Fibroblast of skin of right biceps (primary cell): Measurements from ENCODE around the gene GLIS1.
A peak's percentile ranks its signal among the peaks of the same experiment; 100 is the strongest.

ENCODE experiments used
- DNase-seq: peaks from one replicate; pipeline ENCODE4 v3.0.0-alpha.2; 2013

The GLIS1 gene

DNA sequence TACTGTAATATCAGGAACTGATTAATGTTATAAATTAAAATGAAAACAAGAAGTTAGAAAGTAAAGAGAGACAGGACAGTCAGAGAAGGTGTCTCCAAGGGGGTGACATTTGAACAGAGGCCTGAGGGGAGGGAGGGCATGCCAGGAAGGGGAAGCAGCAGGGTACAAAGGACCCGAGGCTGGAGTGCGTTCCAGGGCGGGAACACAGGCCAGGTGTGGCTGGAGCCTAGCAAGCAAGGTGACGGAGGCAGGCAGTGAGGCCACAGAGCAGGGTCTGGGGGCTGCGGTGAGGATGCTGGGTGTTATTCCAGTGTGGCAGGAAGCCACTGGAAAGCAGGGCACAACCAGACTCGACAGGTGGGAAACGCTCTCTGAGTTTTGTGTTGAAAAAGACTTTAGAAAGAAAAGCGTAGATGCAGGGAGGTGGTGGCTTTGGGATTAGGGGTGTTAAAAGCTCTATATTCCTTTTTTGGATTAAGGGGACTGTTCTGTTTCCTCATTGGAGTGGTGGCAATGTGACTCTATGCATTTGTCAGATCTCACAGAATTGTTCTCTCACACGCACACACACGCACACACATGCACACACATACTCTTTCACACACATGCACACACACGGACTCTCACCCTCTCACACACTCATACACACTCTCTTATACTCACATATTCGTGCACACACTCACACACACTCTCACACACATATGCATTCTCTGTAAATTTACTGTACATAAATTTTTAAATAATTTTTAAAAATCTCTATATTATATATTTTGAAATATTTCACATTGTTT, 124.5 kb downstream of the GLIS1 start:
- no peak for DNase-seq

DNA sequence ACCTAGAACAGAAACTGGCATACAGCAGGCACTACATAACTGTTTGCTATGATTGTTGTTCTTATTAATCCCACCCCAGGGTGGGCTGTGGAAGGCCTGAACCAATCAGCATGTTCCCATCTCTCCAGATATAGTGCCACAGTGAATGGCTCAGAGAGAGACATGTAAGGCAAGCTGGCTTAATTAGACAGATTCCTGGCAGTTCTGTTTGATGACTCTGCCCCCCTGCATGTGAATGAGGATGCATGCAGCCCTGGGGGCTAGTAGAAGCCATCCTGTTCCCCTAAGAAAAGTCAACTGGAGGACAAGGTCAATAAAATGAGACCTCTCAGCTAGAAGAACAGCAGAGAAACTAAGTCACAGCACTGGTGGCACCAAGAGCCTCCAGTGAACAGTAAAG, 130.3 kb downstream of the GLIS1 start:
- peak; percentile 8 for DNase-seq

DNA sequence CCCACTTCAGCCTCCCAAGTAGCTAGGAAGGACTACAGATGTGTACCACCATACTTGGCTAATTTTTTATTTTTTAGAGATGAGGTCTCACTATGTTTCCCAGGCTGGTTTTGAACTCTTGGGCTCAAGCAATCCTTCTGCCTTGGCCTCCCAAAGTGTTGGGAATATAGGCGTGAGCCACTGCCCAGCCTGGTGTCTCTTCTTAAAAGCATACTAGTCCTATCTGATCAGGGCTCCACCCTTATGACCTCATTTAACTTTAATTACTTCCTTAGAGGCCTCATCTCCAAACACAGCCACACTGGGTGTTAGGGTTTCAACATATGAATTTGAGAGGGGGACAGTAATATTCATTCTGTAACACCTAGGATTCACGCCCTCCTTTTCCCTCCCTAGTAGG, 130.9 kb downstream of the GLIS1 start:
- DNase-seq: no peak

DNA sequence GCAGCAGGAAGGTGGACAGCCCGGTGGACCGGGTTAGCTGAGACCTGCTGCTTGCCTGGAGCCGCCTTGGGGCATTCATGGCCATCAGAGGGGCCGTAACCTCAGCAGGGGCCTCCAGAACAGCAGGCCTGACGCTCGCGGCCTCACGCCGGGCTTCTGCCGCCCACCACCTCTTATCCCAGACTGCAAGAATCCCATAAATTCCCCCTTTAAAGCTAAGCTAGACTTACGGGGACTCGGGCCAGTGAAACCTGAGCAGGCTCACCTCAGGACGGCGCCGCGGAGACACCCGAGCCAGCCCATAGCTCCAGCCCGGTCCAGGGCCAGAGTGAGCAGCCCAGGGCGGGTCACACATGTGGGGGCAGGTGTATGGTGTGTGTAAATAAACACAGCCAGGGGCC, 132.3 kb downstream of the GLIS1 start:
- no peak for DNase-seq

DNA sequence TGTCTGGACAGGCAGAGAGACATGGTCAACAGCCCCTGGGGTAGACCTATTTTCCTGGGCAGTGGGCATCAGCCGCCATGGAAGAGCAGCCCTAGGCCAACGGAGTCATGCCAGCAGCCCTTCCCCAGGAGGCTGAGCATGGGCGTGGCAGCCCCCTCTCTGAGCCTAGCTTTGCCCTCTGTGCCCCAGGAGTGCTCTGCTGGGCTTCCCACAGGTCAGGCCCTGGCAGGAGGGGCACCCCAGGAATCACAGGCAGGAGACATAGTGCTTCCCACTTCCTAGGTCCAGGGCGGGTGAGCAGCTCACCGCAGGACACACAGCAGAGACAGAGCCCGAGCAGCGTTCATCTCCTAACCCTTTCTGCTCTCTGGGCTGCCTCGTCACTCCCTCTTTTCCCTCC, 132.8 kb downstream of the GLIS1 start:
- no peak for DNase-seq

DNA sequence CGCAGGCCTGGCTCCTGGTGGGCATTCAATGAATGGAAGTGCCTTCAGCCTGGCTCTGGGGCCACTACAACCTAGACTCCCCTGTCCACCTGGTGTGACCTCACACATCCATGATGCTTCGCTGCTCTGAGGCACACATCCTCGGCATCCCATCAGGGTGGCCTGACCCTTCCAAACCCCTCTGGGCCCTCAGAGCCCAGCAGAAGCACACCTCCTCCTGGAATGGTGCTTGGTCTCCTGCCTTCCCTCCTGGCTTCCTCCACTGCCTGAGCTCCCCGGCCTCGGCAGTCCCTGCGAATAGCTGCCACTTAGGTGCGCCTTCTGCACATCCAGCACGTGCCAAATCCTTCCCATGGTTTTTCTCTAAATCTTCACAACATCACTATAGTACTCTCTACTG, 133.8 kb downstream of the GLIS1 start:
- no peak for DNase-seq

DNA sequence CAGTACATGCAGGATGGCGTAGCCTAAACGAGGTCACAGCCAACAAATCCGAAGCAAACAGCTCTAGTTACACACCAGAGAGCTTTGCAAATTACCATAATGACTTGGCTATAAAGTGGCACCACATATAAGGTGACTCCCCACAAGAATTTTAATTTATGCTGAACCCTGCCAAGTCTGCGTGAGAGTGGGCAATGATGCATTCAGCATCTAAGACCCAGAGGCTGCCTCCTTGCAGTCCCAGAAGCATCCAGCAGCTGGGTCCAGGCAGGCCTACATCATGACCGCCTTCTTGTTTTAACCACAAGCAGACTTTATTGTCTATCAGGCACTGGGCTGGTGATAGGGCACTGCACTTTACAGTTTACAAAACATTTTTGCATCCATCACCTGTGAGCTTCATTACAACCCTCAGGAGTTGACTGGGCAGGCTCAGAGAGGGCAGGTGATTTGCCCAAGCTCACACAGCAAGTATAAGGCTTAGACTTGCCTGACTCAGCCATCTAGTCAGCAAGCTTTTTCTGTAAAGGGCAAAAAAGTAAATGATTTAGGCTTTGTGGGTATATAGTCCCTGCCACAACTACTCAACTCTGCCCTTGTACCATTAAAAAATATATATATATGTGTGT, 134.6 kb downstream of the GLIS1 start:
- peak; percentile 9 for DNase-seq

DNA sequence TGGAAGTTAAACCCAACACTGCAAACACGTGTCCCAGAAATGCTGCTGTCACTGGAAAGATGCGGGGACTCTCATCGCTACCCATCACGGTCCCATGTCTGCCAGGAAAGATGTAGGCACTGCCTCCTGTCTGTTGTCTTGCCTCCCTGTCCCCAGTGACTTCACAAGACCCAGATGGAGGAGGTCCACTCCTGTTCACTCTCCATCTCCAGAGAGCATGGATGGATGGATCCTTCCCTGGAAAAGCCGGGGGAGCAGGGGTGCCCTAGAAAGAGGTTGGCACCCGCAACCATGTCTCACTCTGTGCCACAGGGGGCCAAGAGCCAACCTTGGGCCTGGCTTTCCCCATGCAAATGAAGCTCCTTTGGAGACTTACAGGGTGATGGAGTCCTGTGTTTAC, 135.5 kb downstream of the GLIS1 start:
- DNase-seq: no peak

DNA sequence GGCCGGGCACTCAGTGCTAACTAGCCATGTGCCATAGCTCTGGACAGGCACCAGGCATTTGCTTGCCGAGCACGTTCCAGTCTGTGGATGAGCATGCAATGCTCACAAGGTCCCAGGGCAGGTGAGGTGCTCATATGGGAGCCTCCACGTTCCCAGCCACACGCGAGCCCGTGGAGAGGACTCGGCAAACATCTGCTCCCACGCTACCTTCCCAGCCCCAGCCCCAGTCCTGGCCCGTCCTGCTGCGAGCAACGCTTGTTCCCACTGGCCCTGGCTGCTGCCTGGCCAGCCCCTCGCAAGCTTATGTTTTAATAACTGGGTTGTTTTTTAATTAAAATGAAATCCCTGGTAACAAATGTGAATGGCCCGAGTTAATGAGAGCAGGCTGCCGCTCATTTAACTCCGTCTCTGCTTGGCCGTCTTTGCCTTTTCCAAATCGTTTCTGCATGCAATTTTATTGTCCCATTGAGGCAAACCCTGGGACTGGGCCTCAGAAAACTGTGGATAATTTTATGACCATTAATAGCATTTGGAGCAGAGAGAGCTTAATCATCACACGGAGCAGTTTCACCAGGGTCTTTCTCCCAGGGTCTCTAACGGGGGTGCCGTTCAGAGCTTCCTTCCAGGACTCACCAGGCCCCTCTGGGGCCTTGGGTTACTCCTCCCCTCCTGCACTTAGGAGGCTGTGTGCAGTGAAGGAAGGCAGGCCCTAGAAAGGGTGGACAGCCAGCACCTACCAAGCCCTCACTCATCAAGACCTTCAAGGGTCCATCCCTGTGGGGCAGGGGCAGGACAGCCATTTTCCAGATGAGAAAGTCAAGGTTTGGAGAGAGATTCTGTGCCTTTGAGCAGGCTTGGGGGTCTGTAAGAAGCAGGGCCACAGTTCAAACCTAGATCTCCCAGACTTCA, 136.8 kb downstream of the GLIS1 start:
- no peak for DNase-seq

DNA sequence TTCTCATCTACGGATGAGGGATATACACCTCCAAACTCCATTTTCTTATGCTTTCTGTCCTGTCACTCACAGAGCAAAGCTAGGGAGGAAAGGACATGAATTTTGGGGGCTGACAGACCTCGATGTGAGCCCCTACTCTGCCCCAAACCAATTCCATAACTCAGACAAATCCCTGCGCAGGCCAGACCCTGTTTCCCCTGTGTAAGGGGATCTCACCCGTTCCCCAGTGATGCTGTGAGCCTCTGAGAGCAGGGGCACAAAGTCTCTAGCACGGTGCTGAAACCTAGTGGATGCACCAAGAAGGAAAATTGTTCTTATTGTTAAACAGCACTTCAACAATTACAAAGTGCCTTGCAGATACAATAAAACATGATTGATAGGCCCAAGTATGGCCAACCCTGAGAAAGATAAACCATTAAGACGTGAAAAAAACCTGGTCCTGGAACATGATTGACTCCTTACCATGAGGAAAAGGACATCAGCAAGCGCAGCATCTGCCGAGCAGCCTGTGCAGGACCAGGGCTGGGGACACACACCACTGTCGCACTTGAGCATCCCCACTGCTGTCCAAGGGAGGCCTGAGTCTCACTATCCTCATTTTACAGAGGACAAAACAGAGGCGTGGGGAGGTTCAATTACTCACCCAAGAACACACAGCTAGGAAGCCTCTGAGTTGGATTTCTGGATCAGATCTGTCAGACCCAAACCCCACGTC, 137.8 kb downstream of the GLIS1 start:
- DNase-seq: no peak

DNA sequence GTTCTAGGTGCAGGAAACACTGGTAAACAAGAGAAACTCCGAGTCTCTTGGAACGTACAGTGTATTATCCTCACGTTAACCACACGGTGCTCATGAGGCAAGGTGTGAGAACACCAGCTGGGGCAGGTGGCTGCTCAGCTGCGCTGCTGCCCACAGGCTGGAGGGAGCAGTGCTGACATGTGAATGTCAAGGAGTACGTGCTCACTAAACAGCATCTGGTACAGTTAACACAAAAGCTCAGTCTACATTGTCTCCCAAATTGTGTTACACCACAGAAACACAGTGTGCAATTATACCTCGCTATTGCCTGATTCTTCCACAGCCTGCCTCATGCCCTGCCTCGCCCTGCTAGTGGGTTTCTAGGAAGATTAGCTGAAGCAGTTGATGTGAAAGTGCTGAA, 138.4 kb downstream of the GLIS1 start:
- no peak for DNase-seq

DNA sequence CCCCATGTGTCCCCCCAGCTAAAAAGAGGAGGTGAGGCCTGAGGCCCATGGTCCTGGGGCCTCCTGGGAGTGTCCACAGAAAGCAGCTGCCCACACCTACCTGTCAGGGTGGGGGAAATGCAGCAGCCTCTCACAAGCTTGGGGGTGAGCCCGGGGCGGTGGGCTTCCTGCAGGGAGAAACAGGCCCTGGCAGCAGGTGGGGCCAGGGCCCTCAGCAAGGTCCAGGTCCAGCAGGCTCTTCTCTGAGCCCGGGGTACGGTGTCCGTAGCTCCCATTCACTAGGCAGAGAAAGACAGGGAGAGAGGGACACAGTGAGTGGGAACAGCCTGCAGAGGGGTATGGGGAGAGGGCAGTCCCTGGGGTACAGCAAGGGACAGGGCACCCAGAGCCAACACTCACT, 139.0 kb downstream of the GLIS1 start:
- no peak for DNase-seq

DNA sequence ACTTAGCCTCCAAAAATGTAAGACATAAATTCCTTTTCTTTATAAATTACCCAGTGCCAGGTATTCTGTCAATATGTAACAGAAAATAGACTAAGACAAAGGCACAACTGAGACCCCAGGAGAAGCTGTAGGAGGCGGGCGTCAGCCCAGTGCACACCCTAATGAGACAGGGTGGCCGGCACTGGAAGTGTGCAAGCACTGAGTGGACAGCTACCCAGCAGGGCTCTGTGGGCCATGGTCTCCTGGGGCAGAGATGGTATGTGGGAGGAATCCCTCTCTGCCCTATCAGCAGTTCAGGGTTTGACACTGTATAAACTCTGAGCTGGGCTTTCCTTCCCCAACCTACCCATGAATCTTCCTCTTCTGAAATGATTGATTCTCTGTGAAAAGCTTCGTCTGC, 139.5 kb downstream of the GLIS1 start:
- DNase-seq: no peak

DNA sequence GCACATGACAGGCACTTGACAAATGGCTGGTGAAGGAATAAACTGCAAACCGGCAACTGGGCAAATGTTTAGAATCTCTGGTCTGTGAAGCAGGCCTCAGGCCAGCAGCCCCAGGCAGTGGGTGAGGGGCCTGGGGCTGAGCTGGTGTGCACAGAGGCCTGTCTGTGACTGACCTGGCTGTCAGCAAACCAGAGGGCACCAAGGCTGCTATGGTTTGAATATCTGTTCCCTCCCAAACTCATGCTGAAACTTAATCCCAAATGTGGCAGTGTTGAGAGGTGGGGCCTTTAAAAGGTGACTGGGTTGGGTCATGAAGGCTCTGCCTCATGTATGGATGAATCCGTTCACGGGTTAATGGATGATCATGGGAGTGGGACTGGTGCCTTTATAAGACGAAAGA, 140.0 kb downstream of the GLIS1 start:
- DNase-seq: no peak

DNA sequence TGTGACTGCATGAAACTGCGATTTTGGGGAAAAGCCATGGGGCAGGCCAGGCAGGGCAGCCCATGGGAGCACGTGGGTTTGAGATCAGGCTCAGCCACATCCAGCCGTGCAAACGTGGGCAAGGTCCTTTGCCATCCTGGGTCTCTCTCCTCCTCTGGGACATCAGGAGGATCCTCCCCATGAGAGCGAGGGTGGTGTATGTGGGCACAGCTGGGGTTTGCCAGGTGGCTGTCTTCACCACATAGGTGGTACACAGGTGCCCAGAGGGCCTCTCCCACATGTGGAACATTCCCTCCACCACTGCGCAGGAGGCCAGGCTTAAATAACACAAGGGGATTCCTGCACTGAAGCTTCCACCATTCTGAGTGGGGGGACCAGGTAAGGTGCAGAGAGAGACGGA, 143.1 kb downstream of the GLIS1 start:
- no peak for DNase-seq

DNA sequence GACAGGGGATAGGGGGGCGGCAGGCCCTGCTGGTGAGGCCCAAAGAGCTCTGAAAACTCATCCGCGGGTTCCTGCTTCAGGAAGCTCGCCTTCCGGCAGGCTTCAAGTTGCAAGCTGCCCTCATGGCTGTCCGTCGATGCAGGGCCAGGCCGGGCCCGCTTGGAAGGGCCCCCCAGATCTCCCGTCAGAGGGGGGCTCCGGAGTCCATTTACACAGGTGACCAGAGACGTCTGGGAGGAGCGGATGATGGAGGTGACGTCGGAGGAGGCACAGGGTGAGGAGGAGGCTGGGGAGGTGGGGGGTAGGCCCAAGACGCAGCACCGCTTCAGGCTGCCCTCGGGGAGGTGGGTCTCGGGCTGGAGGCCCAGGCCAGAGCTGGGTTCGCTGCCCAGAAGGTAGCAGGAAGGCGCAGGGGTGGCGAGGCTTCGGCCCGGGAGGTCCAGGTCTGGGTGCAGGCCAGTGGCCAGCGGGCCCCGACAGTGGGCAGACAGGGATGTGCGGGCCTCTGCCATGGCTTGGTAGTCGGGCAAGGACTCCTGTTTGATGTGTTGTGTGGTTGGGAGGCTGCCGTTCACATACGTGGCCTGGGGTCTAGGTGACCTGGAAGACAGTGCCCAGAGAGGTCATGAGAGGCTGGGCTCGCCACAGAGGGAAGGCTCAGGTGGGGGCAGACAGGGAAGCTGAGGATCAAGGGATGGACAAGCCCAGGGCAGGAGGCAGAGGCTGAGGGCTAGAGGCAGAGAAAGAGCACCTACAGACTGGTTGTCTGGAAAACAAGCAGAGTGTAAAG, 144.4 kb downstream of the GLIS1 start:
- no peak for DNase-seq

DNA sequence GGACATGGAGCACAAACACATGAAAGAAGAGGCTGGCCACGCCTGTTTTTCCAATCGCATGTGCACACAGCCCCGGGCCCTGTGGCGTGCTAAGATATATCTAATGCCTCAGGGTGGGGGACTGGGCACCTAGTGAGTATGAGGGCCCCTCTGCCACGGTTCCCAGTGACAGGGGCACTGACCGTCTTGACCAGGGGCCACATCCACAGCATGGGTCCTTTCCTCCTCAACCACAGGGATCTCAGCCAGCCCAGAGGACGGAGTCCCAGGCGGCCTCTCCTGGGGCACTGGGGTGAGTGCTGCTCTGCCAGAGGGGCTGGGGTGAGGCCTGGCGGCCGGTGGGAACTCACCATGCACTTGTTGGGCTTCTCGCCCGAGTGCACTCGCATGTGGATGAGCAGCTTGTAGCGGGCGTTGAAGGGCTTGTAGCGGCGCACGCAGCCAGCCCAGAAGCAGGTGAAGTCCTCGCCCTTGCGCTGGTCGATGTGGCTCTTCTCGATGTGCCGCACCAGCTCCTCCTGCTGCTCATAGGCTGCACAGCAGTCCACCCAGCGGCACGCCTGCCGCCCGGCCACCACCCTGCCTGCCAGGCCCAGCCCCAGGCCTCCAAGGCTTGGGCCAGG, 145.1 kb downstream of the GLIS1 start:
- no peak for DNase-seq

DNA sequence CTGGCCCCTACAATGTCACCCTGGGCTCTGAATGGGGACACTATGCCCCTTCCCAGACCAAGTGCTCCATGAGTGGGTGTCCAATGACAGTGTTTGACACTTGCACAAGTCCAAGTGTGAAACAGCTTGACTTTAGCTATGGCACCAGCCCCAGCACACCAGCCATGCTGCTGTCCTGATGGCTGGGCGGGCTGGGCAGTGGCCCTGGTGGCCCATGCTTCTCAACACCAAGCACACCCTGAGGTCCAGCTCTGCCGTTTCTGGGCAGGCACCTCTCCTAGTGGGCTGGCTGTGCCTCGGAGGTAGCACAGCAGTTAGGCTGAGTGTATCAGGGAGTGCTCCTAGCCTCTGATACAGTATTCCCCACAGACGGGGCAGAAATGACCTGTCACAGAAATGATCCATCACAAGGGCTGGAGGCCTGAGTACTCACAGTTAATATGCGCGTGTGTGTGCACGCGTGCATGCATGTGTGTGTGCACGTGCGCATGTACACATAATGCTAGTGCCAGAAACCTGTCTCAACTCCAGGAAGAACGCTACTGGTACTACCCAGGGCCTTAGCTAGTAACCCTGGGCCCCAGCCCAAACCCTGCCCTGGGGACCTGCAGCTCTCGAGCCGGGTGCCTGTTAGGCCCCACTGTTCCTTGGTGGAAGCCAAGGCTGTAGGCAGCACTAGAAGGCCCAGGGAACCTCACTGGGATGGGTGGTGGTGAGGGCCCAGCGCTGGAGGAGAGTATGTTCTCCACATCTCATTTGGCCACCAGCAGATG, 145.8 kb downstream of the GLIS1 start:
- no peak for DNase-seq

DNA sequence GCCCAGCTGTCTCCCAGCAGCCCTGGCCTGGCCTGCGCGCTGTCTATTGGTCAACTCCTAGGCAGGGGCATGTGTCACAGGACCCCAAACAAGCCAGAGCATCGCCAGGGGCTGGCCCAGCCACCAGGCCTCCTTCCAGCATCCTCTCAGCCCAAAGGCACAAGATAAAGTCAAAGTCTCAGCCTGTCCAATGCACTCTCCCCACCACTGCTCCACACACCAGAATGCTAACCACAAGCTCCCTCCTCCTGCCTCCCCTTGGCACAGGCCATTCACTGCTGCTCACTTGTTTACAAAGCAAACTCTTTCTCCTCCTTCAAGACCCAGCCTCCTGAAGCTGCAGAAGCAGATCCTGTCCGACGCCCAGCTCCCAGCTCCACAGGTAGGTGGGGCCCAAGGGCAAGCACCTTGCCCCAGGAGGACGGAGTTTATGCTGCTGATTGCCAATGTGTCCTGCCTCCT, 146.4 kb downstream of the GLIS1 start:
- DNase-seq: peak; percentile 35

DNA sequence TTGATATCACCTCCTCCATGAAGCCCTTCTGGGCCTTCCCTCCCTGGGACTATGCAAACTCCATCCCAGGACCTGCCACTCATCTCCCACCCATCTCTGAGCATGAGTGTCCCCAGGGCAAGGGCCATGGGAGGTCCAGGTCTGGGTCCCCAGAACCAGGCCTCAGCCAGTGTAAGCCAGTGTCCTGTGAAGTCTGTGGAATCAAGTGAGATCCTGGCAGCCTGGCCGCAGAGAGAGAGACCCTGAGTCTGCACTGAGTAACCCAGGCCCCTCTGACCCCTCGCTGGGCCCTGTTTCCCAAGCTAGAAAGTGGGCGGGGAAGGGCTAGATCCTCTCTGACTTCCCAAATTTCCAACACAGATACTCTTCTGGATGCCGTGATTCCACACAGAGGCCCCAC, 147.0 kb downstream of the GLIS1 start:
- DNase-seq: no peak
